HepG2 (cell line): ENCODE data around the gene PPP4C. TPM values are rescaled to one million over a fixed set of nuclear protein-coding genes. Genes with fewer than 3 reads are reported as not detected.

ENCODE experiments used
- CEBPG ChIP-seq: IDR thresholded peaks from 2 replicates; pipeline ENCODE4 v1.6.1; 2016
- FOXM1 ChIP-seq: sonication (generic); formaldehyde crosslinking; IDR thresholded peaks from 2 replicates; pipeline ENCODE4 v1.5.0; 2020; ENCODE audit warnings: missing genetic modification reagents
- GMEB2 ChIP-seq: IDR thresholded peaks from 2 replicates; pipeline ENCODE4 v1.6.1; 2016; ENCODE audit warnings: missing biosample characterization, missing genetic modification reagents, low read depth
- KDM2A ChIP-seq: sonication (generic); formaldehyde crosslinking; IDR thresholded peaks from 2 replicates; pipeline ENCODE4 v1.4.0; 2020; ENCODE audit warnings: low read depth, missing genetic modification reagents, borderline replicate concordance
- NFE2L1 ChIP-seq: sonication (generic); formaldehyde crosslinking; IDR thresholded peaks from 2 replicates; pipeline ENCODE4 v1.4.0; 2020; ENCODE audit warnings: missing genetic modification reagents, mild to moderate bottlenecking, borderline replicate concordance
- NR2C2 ChIP-seq: sonication (generic); formaldehyde crosslinking; IDR thresholded peaks from 2 replicates; pipeline ENCODE4 v1.4.0; 2020; ENCODE audit warnings: missing genetic modification reagents, mild to moderate bottlenecking, moderate library complexity, borderline replicate concordance
- RARG ChIP-seq: sonication (generic); formaldehyde crosslinking; IDR thresholded peaks from 2 replicates; pipeline ENCODE4 v1.4.0; 2020; ENCODE audit warnings: low read depth, mild to moderate bottlenecking, missing genetic modification reagents
- RFXANK ChIP-seq: IDR thresholded peaks from 2 replicates; pipeline ENCODE4 v1.6.1; 2016
- SIN3B ChIP-seq: fragments of 150-350 bp; IDR thresholded peaks from 2 replicates; pipeline ENCODE4 v1.6.1; 2014; ENCODE audit warnings: low read length
- SRSF1 ChIP-seq: fragments of 200-400 bp; formaldehyde crosslinking; optimal IDR thresholded peaks from 2 replicates; pipeline ENCODE3; 2017; ENCODE audit warnings: mild to moderate bottlenecking, low read depth, low read length, moderate library complexity
- TCF7L2 ChIP-seq: IDR thresholded peaks from 2 replicates; pipeline ENCODE4 v1.6.1; 2011; ENCODE audit warnings: mild to moderate bottlenecking, low read depth, low read length, moderate library complexity
- WIZ ChIP-seq: sonication (generic); formaldehyde crosslinking; IDR thresholded peaks from 2 replicates; pipeline ENCODE4 v1.5.1; 2020; ENCODE audit warnings: mild to moderate bottlenecking, missing genetic modification reagents
- ZBTB21 ChIP-seq: sonication (generic); formaldehyde crosslinking; IDR thresholded peaks from 2 replicates; pipeline ENCODE4 v1.4.0; 2020; ENCODE audit warnings: missing genetic modification reagents
- ZBTB33 ChIP-seq: sonication (generic); formaldehyde crosslinking; IDR thresholded peaks from 2 replicates; pipeline ENCODE4 v1.4.0; 2020; ENCODE audit warnings: missing genetic modification reagents
- ZNF142 ChIP-seq: sonication (generic); formaldehyde crosslinking; IDR thresholded peaks from 2 replicates; pipeline ENCODE4 v1.4.0; 2020; ENCODE audit warnings: missing genetic modification reagents
- ZNF430 ChIP-seq: sonication (generic); formaldehyde crosslinking; IDR thresholded peaks from 2 replicates; pipeline ENCODE4 v1.9.0; 2021; ENCODE audit warnings: mild to moderate bottlenecking, missing genetic modification reagents
- ZNF674 ChIP-seq: sonication (generic); formaldehyde crosslinking; IDR thresholded peaks from 2 replicates; pipeline ENCODE4 v1.5.0; 2020; ENCODE audit warnings: low read depth, mild to moderate bottlenecking, missing genetic modification reagents
- ZNF773 ChIP-seq: sonication (generic); formaldehyde crosslinking; IDR thresholded peaks from 2 replicates; pipeline ENCODE4 v1.4.0; 2020; ENCODE audit warnings: missing genetic modification reagents, borderline replicate concordance
- ZNF781 ChIP-seq: sonication (generic); formaldehyde crosslinking; IDR thresholded peaks from 2 replicates; pipeline ENCODE4 v1.5.1; 2020; ENCODE audit warnings: borderline replicate concordance, mild to moderate bottlenecking, missing genetic modification reagents; ENCODE audit errors: not compliant biosample characterization
- ZNF782 ChIP-seq: sonication (generic); formaldehyde crosslinking; IDR thresholded peaks from 2 replicates; pipeline ENCODE4 v1.4.0; 2020; ENCODE audit warnings: missing genetic modification reagents, mild to moderate bottlenecking, borderline replicate concordance
- polyA plus RNA-seq, 8 experiments: library from polyadenylated mRNA; depleted of rRNA in 3 of 8; stranded (reverse) in 7 of 8; unstranded in 1 of 8; fragments of >200 nt; fragmentation: Illumina TruSeq in 4 of 8; extraction: Trizol in 4 of 8; gene quantifications; 2 replicates each; pipeline versions ENCODE4 v1.2.1 to v1.2.3, GENCODE V29; 2011 to 2016; ENCODE audit warnings: low read depth in 4 of 8, missing spikeins in 1 of 8, mixed read lengths in 1 of 8; ENCODE audit not compliant: insufficient read depth in 1 of 8
- total RNA-seq, 5 experiments: library from RNA; depleted of rRNA; stranded (reverse); fragments of >200 nt; fragmentation: Illumina TruSeq; extraction: Trizol; gene quantifications; 2 replicates each; pipeline ENCODE4 v1.2.3, GENCODE V29; 2016; ENCODE audit warnings: low read depth in 1 of 5

PPP4C gene
- total and polyA plus RNA-seq, 2 of the 13 experiments (the other 11 are each of a cell fraction or from before 2014, with no cell fraction given) = 176 to 220 TPM

- TF ChIP-seq ZBTB21 (CRISPR knock-in tag) (no peak), SIN3B (no peak), RFXANK (no peak), ZNF782 (CRISPR knock-in tag) (no peak), FOXM1 (CRISPR knock-in tag) (no peak), ZNF773 (CRISPR knock-in tag) (no peak), KDM2A (CRISPR knock-in tag) (peak; percentile 32; the same call in 1 of the 2 replicates), NR2C2 (CRISPR knock-in tag) (no peak), GMEB2 (CRISPR knock-in tag) (no peak), ZBTB33 (CRISPR knock-in tag) (peak; percentile 87), ZNF674 (no peak), NFE2L1 (CRISPR knock-in tag) (no peak), ZNF781 (CRISPR knock-in tag) (no peak), RARG (CRISPR knock-in tag) (no peak), SRSF1 (no peak), ZNF142 (CRISPR knock-in tag) (no peak), CEBPG (no peak), ZNF430 (CRISPR knock-in tag) (0 out of 2 replicates have a peak, but pooled peaks have one; percentile 55), WIZ (CRISPR knock-in tag) (0 out of 2 replicates have a peak, but pooled peaks have one; percentile 41), TCF7L2 (no peak)
Observed at GRCh38 chr16:30068750-30069610, 6.8 kb upstream of the PPP4C start (continued).
